Hematopoietic multipotent progenitor cell treated with erythropoietin and hydrocortisone succinate and interleukin-3 and kit ligand, for 8 days (in vitro differentiated cells): ENCODE results near the gene LIPM.
A peak's percentile ranks its signal among the peaks of the same experiment; 100 is the strongest.
"Not testable (repeated sequence)": the region's sequence is repeated elsewhere in the genome, so short reads cannot be mapped to it uniquely, and the experiment has no call there.

Source experiments
- DNase-seq: peaks from one replicate; pipeline ENCODE4 v3.0.0-alpha.2; 2015

LIPM gene

GRCh38 chr10:88803641-88804040, 1.1 kb downstream of the LIPM start:
- no peak for DNase-seq

GRCh38 chr10:88804083-88804812, 1.7 kb downstream of the LIPM start:
- no peak for DNase-seq

GRCh38 chr10:88805361-88805760, 2.8 kb downstream of the LIPM start:
- DNase-seq: no peak

- DNase-seq: no peak
Observed at GRCh38 chr10:88805924-88806323, 3.4 kb downstream of the LIPM start.

GRCh38 chr10:88809621-88810020, 7.1 kb downstream of the LIPM start:
- no peak for DNase-seq

- DNase-seq: peak; percentile 57
Observed at GRCh38 chr10:88810196-88810961, 7.8 kb downstream of the LIPM start.

GRCh38 chr10:88813200-88813599, 10.7 kb downstream of the LIPM start:
- DNase-seq: no peak

GRCh38 chr10:88819290-88819689, 16.8 kb downstream of the LIPM start:
- no peak for DNase-seq

- DNase-seq: no peak
Observed at GRCh38 chr10:88820748-88821401, 18.3 kb downstream of the LIPM start.

GRCh38 chr10:88826388-88826787, 23.9 kb downstream of the LIPM start:
- no peak for DNase-seq

- DNase-seq: no peak
Observed at GRCh38 chr10:88827671-88828070, 25.1 kb downstream of the LIPM start.

GRCh38 chr10:88828310-88828709, 25.8 kb downstream of the LIPM start:
- no peak for DNase-seq

GRCh38 chr10:88830643-88831268, 28.2 kb downstream of the LIPM start:
- DNase-seq: peak; percentile 81

GRCh38 chr10:88831709-88832108, 29.2 kb downstream of the LIPM start:
- DNase-seq: no peak

GRCh38 chr10:88832376-88832775, 29.8 kb downstream of the LIPM start:
- DNase-seq: no peak

- DNase-seq: no peak
Observed at GRCh38 chr10:88833156-88833555, 30.6 kb downstream of the LIPM start.

GRCh38 chr10:88833723-88834122, 31.2 kb downstream of the LIPM start:
- DNase-seq: no peak

- peak; percentile 86 for DNase-seq
Observed at GRCh38 chr10:88835096-88835909, 32.8 kb downstream of the LIPM start.

- DNase-seq: no peak
Observed at GRCh38 chr10:88835910-88836221, 33.3 kb downstream of the LIPM start.

- not testable (repeated sequence) for DNase-seq
Observed at GRCh38 chr10:88837632-88838031, 35.1 kb downstream of the LIPM start.

GRCh38 chr10:88838766-88839350, 36.3 kb downstream of the LIPM start:
- no peak for DNase-seq

- no peak for DNase-seq
Observed at GRCh38 chr10:88840104-88840503, 37.6 kb downstream of the LIPM start.
